Measurements from ENCODE around the gene ST6GALNAC1. TPM values are rescaled to one million over a fixed set of nuclear protein-coding genes. Genes with fewer than 3 reads are reported as not detected.

ST6GALNAC1 gene
- total RNA-seq, 1 donor from 2014 or later = 14.1 TPM

DNA sequence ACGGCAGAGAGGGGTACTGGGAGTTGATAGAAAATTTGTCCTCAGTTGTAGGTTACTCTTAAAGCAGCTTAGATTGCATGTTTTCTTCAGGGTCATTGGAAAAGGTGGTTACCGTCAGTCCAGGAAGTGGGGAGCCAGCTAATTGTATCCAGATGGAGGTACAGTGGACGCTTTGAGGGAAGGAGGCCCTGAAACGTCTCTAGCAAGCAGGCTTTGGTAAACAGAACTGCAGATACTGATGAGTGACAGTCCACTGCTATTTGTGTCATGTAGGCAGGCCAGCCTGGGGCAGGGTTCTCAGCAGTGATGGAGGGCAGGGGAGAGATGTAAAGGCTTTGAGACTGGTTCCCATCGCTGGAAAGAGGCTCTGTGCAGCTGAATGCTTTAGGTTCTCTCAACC, 30.2 kb upstream of the ST6GALNAC1 start:
- Histone ChIP-seq H3K4me1 (peaks cover 17% of the 10 kb centered on the region), H3K27me3 (no peaks in the 10 kb centered on the region), H3K27ac (no peak overlapping the region), H3K4me3 (no peak overlapping the region), H3K9me3 (no peaks in the 10 kb centered on the region), H3K36me3 (peaks cover 12% of the 10 kb centered on the region)
- no peak for DNase-seq
- ATAC-seq = no peak
- intact Hi-C loops (cut with DNase I) = no loop called here
- TF ChIP-seq, protein P1, sequence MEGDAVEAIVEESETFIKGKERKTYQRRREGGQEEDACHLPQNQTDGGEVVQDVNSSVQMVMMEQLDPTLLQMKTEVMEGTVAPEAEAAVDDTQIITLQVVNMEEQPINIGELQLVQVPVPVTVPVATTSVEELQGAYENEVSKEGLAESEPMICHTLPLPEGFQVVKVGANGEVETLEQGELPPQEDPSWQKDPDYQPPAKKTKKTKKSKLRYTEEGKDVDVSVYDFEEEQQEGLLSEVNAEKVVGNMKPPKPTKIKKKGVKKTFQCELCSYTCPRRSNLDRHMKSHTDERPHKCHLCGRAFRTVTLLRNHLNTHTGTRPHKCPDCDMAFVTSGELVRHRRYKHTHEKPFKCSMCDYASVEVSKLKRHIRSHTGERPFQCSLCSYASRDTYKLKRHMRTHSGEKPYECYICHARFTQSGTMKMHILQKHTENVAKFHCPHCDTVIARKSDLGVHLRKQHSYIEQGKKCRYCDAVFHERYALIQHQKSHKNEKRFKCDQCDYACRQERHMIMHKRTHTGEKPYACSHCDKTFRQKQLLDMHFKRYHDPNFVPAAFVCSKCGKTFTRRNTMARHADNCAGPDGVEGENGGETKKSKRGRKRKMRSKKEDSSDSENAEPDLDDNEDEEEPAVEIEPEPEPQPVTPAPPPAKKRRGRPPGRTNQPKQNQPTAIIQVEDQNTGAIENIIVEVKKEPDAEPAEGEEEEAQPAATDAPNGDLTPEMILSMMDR (IDR thresholded peaks at IDR 0.05) = no peak

DNA sequence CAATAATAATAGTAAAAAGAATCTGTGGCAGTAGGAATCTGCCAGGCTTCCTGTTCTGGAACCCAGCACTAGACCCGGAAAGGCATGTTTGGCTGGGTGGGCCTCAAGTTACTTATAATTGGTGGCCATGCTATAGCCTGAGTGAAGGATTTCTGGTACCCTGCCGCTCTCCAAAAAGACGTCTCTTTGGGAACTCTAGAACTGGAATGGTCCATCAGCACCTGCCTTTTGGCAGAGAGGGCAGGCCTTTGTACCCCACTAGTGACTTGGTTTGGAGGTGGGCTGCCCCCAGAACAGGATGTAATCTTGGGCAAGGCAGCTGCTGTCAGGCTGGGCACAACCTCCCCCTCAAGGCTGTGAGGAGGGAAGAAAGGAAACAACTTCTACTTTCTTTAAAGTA, 29.3 kb upstream of the ST6GALNAC1 start:
- TF ChIP-seq, protein P1 (IDR thresholded peaks at IDR 0.05) = no peak
- Histone ChIP-seq H3K4me3 (no peak overlapping the region), H3K27me3 (no peaks in the 10 kb centered on the region), H3K36me3 (peaks cover 12% of the 10 kb centered on the region), H3K4me1 (peaks cover 17% of the 10 kb centered on the region), H3K9me3 (no peaks in the 10 kb centered on the region), H3K27ac (no peak overlapping the region)
- ATAC-seq (no peak), DNase-seq (no peak)
- intact Hi-C loops (cut with DNase I) = no loop called here

DNA sequence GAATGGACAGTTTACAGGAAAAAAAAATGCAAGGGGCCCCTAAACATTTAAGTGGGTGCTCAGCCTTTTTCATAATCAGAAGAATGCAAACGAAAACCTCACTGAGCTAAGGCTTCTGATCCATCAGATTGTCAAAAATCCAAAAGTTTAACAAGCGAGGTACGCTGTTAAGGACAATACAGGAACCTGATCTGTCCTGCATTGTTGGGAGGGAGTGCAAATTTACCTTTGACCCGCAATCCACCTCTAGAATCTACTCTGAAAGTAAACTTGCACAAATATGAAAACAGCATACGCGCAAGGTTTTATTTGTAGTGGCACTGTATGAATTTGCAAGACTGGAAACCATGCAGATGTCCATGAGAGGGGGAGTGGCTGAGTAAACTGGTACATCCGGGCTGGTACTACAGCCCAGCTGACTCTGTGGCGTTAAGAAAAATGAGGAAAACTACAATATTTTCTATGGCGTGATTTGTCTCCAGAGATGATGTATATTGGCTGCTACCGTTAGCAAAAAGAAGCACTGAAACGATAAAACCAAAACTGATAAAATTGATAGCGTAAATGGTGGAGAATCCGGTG, 28.8 kb upstream of the ST6GALNAC1 start:
- DNase-seq (no peak), ATAC-seq (no peak)
- peak overlapping the region; percentile 78 for H3K27ac ChIP-seq
- H3K4me1 ChIP-seq = peaks cover 17% of the 10 kb centered on the region
- H3K36me3 ChIP-seq = peaks cover 8% of the 10 kb centered on the region
- no peaks in the 10 kb centered on the region for H3K27me3 ChIP-seq
- TF ChIP-seq, protein P1 (IDR thresholded peaks at IDR 0.05) = no peak
- intact Hi-C loops (cut with DNase I) = no loop called here
- peak overlapping the region; percentile 67 for H3K4me3 ChIP-seq
- no peaks in the 10 kb centered on the region for H3K9me3 ChIP-seq

DNA sequence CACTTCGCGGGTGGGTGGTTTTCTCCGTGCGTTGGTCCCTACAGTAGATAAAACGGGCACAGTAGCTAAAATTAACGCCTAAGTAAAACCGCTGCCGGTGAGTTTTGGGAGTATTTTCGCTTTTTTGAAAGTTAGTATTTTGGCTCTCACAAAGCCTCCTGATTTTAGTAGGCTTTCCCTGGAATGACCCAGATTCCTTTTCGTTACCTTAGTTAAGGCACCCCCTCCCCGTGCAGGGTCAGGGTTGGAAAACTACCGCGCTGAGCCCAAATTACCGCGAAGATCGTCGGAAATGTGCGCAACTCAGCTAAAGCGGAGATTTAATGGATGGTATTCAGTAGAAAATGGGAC, 28.3 kb upstream of the ST6GALNAC1 start:
- ATAC-seq (no peak), DNase-seq (no peak)
- H3K27ac ChIP-seq = peak overlapping the region; percentile 78
- peaks cover 3% of the 10 kb centered on the region for H3K36me3 ChIP-seq
- H3K27me3 ChIP-seq = no peaks in the 10 kb centered on the region
- H3K4me1 ChIP-seq = peaks cover 17% of the 10 kb centered on the region
- intact Hi-C loops (cut with DNase I) = no loop called here
- H3K4me3 ChIP-seq = peak overlapping the region; percentile 67
- TF ChIP-seq, protein P1 (IDR thresholded peaks at IDR 0.05) = no peak
- H3K9me3 ChIP-seq = no peaks in the 10 kb centered on the region

DNA sequence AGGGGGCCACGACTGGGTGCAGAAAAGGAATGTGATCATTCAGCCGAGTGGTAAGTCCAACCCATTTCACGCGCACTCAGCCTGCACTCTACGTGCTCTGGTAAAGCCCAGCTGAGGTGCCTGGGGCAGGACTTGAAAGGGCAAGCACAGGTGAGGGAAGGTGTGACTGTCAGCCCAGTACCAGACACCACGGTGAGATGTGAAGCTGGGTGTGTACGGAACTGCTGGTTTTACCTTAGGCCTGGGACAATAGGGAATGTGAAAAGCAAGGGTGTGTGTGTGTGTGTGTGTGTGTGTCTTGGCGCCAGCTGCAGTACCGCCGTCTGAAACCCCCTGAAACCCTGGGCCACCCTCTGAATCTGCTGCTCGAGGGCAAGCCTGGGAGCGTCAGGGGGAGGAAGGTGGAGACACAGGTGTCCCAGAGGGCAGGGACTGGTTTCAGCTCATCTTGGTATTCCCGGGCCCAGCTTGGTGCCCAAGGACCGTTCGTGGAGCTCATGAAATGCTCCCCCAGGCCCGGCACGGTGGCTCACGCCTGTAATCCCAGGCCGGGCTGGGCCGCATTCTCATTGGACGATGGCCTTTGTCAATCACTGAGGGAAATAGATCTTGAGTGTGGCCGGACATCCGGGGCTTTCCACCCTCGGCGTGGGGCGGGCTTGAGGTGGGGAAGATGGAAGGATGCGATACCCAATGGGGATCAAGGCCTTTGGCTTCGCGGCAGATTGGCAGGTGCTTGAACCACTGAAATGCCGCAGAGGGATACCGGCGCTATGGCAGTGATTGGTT, 27.8 kb upstream of the ST6GALNAC1 start:
- no peaks in the 10 kb centered on the region for H3K9me3 ChIP-seq
- H3K27me3 ChIP-seq = no peaks in the 10 kb centered on the region
- ATAC-seq (peak; percentile 98), DNase-seq (peak; percentile 100)
- H3K36me3 ChIP-seq = no peaks in the 10 kb centered on the region
- H3K27ac ChIP-seq = peak overlapping the region; percentile 80
- TF ChIP-seq, protein P1 (IDR thresholded peaks at IDR 0.05) = no peak
- H3K4me3 ChIP-seq = peak overlapping the region; percentile 67
- intact Hi-C loops (cut with DNase I) = no loop called here
- peaks cover 17% of the 10 kb centered on the region for H3K4me1 ChIP-seq

Data from upper lobe of right lung (tissue), 1 donor.